GM19043 (cell line): ENCODE data around the gene RAI1.
A peak's percentile ranks its signal among the peaks of the same experiment; 100 is the strongest.

Experiments used
- ATAC-seq: cut with Tn5 transposase; IDR thresholded peaks from one replicate; pipeline ENCODE4 v1.9.1; 2021; ENCODE audit warnings: low read depth; ENCODE audit not compliant: unreplicated experiment

RAI1 gene

DNA sequence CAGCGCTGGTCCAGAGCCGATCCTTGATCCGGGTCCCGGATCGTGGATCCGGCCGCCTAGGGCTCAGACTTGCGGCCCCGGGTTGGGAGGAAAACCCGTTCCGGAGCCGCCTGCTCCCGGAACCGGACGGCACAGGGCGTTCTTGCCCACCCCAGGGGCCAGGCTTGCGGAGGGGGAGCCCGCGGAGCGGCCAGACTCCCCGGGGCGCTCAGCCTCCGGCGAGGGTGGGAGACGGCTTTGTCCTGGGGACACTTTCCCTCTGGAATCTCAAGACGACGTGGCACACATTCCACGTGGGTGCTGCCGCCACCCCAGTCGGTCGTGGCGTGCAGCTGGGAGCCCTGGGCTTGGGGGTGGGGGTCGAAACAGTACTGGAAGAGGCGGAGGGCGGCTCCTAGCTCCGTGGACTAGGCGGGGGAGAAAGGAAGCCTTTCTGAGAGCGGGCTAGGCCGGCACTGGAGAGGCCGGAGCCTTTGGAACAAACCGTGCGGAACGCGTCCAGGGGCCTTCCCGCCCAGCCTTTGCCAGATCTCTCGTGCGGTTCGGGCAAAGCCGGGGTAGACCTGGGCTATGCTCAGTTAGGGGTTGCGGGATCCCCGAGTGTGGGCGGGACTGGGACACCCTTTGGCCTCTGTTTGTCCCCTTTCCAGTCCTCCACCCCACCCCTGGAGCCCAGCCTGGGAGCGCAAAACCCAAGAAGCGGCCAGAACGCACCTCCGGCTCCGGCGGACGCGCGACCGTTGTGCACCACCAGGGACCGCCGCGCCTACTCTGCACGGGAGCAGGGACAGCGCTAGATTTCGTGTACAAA, 129.0 kb downstream of the RAI1 start:
- no peak for ATAC-seq

- ATAC-seq: no peak
These were observed 129.6 kb downstream of the RAI1 start for GRCh38 chr17:17810895-17811248.

GRCh38 chr17:17811381-17812210, 130.3 kb downstream of the RAI1 start:
- no peak for ATAC-seq

- ATAC-seq: no peak
These were observed 131.2 kb downstream of the RAI1 start for GRCh38 chr17:17812211-17813054.

DNA sequence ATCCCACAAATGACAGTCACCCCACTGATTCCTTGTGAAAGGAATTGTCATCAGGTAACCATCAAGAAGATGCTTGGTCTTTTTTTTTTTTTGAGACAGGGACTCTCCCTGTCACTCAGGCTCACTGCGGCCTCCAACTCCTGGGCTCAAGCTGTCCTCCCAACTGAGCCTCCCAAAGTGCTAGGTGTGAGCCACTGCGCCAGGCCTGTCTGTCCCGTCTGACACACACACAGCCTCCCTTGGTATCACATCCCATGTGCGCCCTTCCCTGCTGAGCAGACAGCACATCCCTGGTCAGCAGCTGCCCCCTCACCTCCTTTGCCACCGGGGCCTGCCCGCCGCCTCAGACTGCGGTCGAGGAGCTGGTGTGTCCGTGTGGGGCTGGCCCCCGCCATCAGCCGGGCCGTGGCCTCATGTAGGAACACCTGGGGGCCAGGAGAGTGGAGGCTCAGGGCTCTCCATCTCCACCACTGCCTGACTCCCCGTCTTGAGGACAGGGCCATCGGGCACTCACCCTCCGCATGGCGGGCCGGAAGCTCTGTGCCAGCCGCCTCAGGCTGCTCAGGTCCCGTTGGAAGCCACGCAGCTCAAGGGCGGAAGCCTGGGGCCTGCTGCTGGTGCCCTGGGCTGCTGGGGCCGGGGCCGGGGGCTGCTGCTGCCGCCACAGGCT, 131.9 kb downstream of the RAI1 start:
- ATAC-seq: no peak

DNA sequence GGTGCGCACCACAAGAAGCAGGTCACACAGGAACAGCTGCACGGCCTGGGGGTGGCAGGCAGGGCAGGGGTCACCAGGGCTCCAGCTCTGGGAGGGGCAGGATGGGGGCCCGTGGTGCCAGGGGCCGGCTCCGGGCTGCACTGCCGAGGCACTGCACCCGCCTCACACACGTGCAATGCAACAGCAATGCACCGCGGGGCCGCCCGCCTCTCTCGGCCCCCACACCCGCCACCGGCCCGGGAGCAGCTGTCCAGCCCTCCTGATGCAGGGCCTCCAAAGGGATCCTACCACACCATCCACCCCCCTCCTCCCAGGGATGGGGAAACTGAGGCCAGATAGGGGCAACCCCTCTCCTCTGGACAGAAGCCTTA, 132.5 kb downstream of the RAI1 start:
- no peak for ATAC-seq

- ATAC-seq: no peak
These were observed 133.2 kb downstream of the RAI1 start for GRCh38 chr17:17814162-17815061.

DNA sequence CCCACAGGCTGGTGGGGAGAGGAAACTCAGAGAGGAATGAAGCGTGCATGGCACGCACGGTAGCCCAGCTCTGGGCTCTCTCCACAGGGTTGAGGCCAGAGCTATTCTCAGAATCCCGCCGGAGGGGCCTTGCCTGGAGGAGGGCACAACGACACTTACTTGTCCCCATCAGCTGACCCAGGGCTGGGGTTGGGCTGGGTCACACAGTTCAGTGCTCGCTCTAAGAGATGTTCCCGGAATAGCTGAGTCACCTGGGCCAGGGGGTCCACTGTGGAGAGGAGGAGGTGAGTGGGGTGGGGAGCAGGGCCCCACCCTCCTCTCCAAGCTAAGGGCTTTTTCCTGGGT, 133.8 kb downstream of the RAI1 start:
- ATAC-seq: no peak

GRCh38 chr17:17815436-17816200, 134.4 kb downstream of the RAI1 start:
- ATAC-seq: no peak

DNA sequence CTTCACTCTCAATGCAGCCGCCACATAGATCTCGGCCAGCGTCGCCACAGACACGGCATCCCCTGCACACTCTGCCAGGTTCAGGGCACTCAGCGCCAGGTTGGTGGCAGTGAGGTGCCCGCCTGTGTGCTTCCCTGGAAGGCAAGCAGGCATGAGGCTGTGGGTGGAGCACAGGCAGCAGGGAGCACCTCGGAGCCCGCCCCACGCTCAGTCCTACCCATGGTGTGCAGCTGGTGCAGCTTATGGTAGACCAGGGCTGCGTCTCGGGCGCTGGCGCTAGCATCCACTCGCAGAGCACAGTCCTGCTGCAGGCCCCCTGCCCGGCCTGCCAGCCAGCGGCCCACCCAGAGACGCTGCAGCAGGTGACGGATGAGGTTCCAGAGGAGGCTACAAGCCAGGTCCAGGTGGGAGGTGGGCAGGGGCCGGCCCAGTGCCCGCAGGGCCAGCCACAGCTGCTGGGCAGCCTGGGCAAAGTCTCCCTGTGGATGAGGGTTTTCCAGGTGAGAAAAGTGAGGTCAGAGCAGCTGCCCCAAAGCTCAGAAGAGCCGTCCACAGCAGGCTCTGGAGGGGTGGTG, 135.1 kb downstream of the RAI1 start:
- no peak for ATAC-seq

DNA sequence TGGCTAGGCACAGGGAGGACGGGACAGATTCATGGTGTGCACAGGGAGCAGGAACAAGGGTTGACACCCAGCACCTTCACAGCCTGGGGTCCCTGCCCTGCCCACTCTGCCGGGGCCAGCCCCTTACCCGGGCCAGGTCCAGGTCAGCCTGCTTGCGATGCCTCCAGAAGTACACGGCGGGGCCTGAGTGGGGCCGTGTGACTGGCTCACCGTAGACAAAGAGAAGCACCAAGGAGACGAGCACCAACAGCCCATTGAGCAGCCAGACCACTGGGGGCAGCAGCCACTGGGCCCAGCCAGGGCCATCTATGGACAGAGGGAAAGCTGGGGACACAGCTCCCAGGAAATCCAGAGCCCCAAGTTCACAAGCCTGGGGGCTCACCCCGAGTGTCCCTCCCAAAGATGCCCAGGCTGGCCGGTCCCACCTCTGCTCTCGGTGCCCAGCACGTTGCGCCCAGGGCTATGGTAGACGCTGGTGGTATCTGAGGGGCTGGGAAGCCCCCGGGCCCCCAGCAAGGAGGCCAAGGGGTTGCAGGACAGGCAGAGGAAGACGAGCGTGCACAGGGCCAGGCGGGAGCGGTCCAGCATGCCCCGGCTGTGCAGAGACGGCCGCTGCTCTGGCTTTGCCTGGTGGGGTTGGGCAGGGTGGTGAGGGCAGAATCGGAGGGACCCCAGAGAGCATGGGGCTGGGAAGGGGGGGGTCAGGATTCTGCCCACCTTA, 135.7 kb downstream of the RAI1 start:
- ATAC-seq: no peak

DNA sequence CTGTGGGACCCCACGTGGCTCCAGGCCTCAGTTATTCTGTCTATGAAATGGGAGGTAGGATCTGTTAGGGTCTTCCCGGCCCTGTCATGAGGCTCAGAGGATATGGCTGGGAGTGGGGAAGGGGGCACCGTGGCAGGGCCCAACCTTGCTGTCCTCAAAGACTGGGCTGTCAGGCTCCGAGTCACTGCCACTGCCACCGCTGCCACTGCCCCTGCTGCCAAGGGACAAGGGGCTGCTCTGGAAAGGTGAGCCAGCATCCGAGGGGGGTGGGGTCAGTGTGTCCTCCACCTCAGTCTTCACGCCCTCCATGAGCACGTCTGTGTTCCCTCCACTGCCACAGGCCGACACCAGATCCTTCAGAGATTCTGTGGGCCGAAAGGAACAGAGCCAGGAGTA, 136.3 kb downstream of the RAI1 start:
- ATAC-seq: no peak

DNA sequence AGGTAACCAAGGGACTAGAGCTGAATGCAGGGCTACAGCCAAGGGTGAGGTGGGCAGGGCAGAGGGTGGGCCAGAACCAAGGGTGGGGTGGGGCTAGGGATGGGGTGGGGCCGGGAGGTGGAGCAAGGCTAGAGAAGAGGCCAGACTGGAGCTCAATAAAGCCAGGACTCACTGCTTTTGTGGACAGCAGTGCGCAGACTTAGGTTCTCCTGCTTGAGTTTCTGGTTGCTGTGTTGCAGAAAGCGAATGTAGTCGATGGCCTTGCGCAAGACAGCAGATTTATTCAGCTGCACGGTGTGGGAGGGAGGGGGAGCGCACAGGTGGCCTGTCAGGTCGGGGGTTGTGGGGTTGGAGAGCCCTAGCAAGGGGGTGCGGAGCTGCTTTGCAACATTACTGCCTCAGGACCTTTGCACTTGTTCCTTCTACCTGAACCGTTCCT, 136.8 kb downstream of the RAI1 start:
- no peak for ATAC-seq

DNA sequence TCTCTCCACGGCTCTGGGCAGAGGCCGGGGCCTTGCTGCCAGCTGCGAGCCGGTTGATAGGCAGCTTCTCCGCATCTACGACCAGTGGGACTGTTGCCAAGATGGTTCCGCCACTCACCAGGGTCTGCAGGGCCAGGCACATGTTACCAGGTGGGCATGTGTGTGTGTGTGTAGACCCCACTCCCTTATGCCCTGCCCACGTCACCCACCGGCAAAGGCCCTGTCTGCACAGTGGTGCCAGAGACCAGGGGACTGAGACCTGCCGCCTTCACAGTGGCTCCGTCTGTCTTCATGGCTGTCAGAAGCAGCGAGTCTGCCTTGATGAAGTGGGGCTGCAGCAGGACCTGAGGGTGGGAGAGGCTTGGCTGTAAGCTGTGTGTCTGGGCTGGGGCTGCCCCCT, 137.9 kb downstream of the RAI1 start:
- no peak for ATAC-seq

- ATAC-seq: peak; percentile 55
These were observed 138.3 kb downstream of the RAI1 start for GRCh38 chr17:17819561-17819995.

GRCh38 chr17:17820046-17820445, 138.8 kb downstream of the RAI1 start:
- no peak for ATAC-seq

GRCh38 chr17:17820463-17821158, 139.4 kb downstream of the RAI1 start:
- no peak for ATAC-seq
